ENCODE results near the gene INTS7. TPM values are rescaled to one million over a fixed set of nuclear protein-coding genes. Genes with fewer than 3 reads are reported as not detected.

INTS7 gene
- total and polyA plus RNA-seq, 2 experiments from 2014 or later: 10.9 to 34.0 TPM

DNA sequence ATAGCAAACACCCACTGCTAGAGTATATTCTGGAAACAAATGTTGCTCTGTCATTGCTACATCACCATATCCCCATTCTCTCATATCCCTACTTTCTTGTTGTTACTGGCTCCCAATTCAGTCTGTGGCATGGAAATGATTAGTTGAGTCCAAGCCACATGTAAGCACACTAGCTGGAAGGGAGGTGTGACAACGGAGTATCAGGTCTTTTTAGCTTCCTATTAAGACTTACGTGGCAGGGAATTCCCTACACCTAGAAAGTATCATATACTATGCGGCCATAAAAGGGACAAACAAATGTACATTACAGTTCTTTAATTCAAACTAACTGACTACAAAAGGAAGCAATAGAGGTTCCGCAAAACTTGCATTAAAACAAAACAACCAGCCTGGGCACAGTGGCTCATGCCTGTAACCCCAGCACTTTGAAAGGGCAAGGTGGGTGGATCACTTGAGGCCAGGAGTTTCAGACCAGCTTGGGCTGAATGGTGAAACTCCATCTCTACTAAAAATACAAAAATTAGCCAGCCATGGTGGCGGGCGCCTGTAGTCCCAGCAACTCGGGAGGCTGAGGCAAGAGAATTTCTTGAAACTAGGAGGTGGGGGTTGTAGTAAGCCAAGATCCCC lies 48.6 kb downstream of the INTS7 start:
- Mint-ChIP-seq H3K4me3 (no peak overlapping the region), H3K9me3 (no peaks in the 10 kb centered on the region), H3K27me3 (ENCODE audit: insufficient read depth, low read depth, poor library complexity) (no peaks in the 10 kb centered on the region), H3K27ac (no peak overlapping the region), H3K36me3 (ENCODE audit: low read depth) (no peaks in the 10 kb centered on the region), H3K4me1 (no peaks in the 10 kb centered on the region)
- Histone ChIP-seq H3K4me2 (no peak overlapping the region), H3K9me2 (ENCODE audit: insufficient read depth) (no peaks in the 10 kb centered on the region), H3K27ac (ENCODE audit: low read depth) (no peak overlapping the region), H4K20me1 (replicated peaks; ENCODE audit: insufficient read depth) (no peaks in the 10 kb centered on the region), H3K4me1 (ENCODE audit: insufficient read depth) (no peaks in the 10 kb centered on the region), H3F3A (replicated peaks; ENCODE audit: low read depth) (no peaks in the 10 kb centered on the region), H2AFZ (no peak overlapping the region), H3K36me3 (ENCODE audit: insufficient read depth) (no peaks in the 10 kb centered on the region), H3K27me3 (ENCODE audit: insufficient read depth) (no peaks in the 10 kb centered on the region), H3K79me2 (replicated peaks; ENCODE audit: insufficient read depth) (peaks cover 3% of the 10 kb centered on the region; the same call in 1 of the 2 replicates), H3K4me3 (no peak overlapping the region)
- DNase-seq (ENCODE audit: low spot score): no peak
- TF ChIP-seq STAT1 (IDR thresholded peaks at IDR 0.05; ENCODE audit: unreplicated experiment): no peak
- no peak for ATAC-seq

DNA sequence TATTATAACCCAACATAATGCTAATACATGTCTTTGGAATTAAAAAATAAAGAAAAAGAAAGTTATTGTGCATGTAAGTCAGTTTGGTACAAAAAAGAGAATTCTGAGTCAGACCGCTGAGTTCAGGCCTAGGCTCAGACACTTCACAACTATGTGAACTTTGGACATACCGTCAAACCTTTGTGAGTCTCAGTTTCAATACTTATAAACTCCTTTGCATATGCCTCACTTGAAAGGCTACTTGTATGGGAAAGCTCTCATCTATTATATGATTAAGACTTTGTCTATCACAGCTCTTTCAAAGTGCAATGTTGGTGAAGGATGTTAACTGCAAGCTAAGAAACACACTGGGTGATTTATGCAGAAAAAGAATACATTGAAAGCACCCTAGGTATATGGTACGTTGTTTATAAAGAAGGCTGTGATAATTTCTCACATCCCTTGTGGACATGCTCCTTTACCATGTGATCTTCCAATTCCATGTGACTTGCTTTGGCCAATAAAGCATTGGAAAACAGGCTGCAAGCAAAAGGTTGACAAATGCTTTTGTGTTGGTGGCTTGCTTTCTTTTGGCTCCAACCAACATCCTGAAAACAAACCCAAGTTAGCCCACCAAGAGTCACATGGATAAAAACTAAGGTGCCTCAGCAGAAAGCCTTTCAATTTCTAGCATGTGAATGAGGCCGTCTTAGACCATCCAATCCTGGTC lies 49.6 kb downstream of the INTS7 start:
- no peak for DNase-seq (ENCODE audit: low spot score)
- Mint-ChIP-seq H3K27me3 (ENCODE audit: insufficient read depth, low read depth, poor library complexity) (no peaks in the 10 kb centered on the region), H3K36me3 (ENCODE audit: low read depth) (0 out of 3 replicates have a peak, but pooled peaks cover under 1% of the 10 kb centered on the region), H3K4me1 (no peaks in the 10 kb centered on the region), H3K4me3 (no peak overlapping the region), H3K9me3 (no peaks in the 10 kb centered on the region), H3K27ac (no peak overlapping the region)
- Histone ChIP-seq H3K9me2 (ENCODE audit: insufficient read depth) (no peaks in the 10 kb centered on the region), H3K4me1 (ENCODE audit: insufficient read depth) (no peaks in the 10 kb centered on the region), H3F3A (replicated peaks; ENCODE audit: low read depth) (no peaks in the 10 kb centered on the region), H4K20me1 (replicated peaks; ENCODE audit: insufficient read depth) (no peaks in the 10 kb centered on the region), H3K4me3 (no peak overlapping the region), H3K27ac (ENCODE audit: low read depth) (no peak overlapping the region), H3K4me2 (no peak overlapping the region), H3K79me2 (replicated peaks; ENCODE audit: insufficient read depth) (peaks cover 3% of the 10 kb centered on the region; the same call in 1 of the 2 replicates), H2AFZ (no peak overlapping the region), H3K27me3 (ENCODE audit: insufficient read depth) (no peaks in the 10 kb centered on the region), H3K36me3 (ENCODE audit: insufficient read depth) (no peaks in the 10 kb centered on the region)
- ATAC-seq: no peak
- no peak for TF ChIP-seq EZH2 (IDR thresholded peaks at IDR 0.05; ENCODE audit: low read depth, unreplicated experiment)
- no peak for TF ChIP-seq ZNF114 (CRISPR knock-in tag; IDR thresholded peaks at IDR 0.05)
- no peak for TF ChIP-seq POLR2AphosphoS5 (IDR thresholded peaks at IDR 0.05; ENCODE audit: low read depth)
- no peak for TF ChIP-seq NANOG (IDR thresholded peaks at IDR 0.05; ENCODE audit: borderline replicate concordance)
- TF ChIP-seq, protein P1, sequence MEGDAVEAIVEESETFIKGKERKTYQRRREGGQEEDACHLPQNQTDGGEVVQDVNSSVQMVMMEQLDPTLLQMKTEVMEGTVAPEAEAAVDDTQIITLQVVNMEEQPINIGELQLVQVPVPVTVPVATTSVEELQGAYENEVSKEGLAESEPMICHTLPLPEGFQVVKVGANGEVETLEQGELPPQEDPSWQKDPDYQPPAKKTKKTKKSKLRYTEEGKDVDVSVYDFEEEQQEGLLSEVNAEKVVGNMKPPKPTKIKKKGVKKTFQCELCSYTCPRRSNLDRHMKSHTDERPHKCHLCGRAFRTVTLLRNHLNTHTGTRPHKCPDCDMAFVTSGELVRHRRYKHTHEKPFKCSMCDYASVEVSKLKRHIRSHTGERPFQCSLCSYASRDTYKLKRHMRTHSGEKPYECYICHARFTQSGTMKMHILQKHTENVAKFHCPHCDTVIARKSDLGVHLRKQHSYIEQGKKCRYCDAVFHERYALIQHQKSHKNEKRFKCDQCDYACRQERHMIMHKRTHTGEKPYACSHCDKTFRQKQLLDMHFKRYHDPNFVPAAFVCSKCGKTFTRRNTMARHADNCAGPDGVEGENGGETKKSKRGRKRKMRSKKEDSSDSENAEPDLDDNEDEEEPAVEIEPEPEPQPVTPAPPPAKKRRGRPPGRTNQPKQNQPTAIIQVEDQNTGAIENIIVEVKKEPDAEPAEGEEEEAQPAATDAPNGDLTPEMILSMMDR (conservative IDR thresholded peaks at IDR 0.05; ENCODE audit: low read depth in 2 of 2): no peak
- TF ChIP-seq, protein P2, sequence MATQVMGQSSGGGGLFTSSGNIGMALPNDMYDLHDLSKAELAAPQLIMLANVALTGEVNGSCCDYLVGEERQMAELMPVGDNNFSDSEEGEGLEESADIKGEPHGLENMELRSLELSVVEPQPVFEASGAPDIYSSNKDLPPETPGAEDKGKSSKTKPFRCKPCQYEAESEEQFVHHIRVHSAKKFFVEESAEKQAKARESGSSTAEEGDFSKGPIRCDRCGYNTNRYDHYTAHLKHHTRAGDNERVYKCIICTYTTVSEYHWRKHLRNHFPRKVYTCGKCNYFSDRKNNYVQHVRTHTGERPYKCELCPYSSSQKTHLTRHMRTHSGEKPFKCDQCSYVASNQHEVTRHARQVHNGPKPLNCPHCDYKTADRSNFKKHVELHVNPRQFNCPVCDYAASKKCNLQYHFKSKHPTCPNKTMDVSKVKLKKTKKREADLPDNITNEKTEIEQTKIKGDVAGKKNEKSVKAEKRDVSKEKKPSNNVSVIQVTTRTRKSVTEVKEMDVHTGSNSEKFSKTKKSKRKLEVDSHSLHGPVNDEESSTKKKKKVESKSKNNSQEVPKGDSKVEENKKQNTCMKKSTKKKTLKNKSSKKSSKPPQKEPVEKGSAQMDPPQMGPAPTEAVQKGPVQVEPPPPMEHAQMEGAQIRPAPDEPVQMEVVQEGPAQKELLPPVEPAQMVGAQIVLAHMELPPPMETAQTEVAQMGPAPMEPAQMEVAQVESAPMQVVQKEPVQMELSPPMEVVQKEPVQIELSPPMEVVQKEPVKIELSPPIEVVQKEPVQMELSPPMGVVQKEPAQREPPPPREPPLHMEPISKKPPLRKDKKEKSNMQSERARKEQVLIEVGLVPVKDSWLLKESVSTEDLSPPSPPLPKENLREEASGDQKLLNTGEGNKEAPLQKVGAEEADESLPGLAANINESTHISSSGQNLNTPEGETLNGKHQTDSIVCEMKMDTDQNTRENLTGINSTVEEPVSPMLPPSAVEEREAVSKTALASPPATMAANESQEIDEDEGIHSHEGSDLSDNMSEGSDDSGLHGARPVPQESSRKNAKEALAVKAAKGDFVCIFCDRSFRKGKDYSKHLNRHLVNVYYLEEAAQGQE (IDR thresholded peaks at IDR 0.05; ENCODE audit: unreplicated experiment): no peak
- TF ChIP-seq, protein P3, sequence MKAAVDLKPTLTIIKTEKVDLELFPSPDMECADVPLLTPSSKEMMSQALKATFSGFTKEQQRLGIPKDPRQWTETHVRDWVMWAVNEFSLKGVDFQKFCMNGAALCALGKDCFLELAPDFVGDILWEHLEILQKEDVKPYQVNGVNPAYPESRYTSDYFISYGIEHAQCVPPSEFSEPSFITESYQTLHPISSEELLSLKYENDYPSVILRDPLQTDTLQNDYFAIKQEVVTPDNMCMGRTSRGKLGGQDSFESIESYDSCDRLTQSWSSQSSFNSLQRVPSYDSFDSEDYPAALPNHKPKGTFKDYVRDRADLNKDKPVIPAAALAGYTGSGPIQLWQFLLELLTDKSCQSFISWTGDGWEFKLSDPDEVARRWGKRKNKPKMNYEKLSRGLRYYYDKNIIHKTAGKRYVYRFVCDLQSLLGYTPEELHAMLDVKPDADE (IDR thresholded peaks at IDR 0.05): no peak

All from GM23338 (cell line).